Thyroid gland (tissue), 4 donors: ENCODE results near the gene LPP. TPM values are rescaled to one million over a fixed set of nuclear protein-coding genes. Genes with fewer than 3 reads are reported as not detected.
A peak's percentile ranks its signal among the peaks of the same experiment; 100 is the strongest.

Source experiments
- DNase-seq, 2 donors: peaks; one replicate each; pipeline ENCODE4 v3.0.0-alpha.2; 2019
- H3K27ac ChIP-seq, 3 donors: fragments of 200-600 bp; sonication (generic); 1 replicate in 2 of 3; 2 replicates in 1 of 3; pipeline ENCODE4 v1.5.1; 2016 to 2019; ENCODE audit warnings: mild to moderate bottlenecking in 1 of 3, moderate library complexity in 1 of 3
- H3K27me3 ChIP-seq: fragments of 200-600 bp; sonication (generic); one replicate; pipeline ENCODE4 v1.5.1; 2019
- H3K36me3 ChIP-seq, 2 donors: fragments of 200-600 bp; sonication (generic); one replicate each; pipeline ENCODE4 v1.5.1; 2016 to 2019
- H3K4me1 ChIP-seq, 2 donors: fragments of 200-600 bp; sonication (generic); one replicate each; pipeline ENCODE4 v1.5.1; 2017 to 2019
- H3K4me3 ChIP-seq, 3 donors: fragments of 200-600 bp; sonication (generic); replicated peaks in 1 of 3; 1 replicate in 2 of 3; 2 replicates in 1 of 3; pipeline ENCODE4 v1.5.1; 2016; ENCODE audit warnings: mild to moderate bottlenecking in 1 of 3
- H3K9me3 ChIP-seq: fragments of 200-600 bp; sonication (generic); one replicate; pipeline ENCODE4 v1.5.1; 2017
- CTCF ChIP-seq, 6 experiments: fragments of 200-600 bp in 3 of 6; fragments of 450-650 bp in 3 of 6; sonication (generic) in 3 of 6; IDR thresholded peaks; one replicate each; pipeline ENCODE4 v1.5.1; 2016 to 2019; ENCODE audit warnings: antibody characterized with exemption in 6 of 6, mild to moderate bottlenecking in 2 of 6, inconsistent platforms in 1 of 6, moderate library complexity in 1 of 6
- POLR2A ChIP-seq, 2 donors: fragments of 450-650 bp; IDR thresholded peaks; one replicate each; pipeline ENCODE4 v1.6.1; 2017; ENCODE audit warnings: antibody characterized with exemption in 2 of 2, mild to moderate bottlenecking in 2 of 2, moderate library complexity in 1 of 2
- WGBS, 2 donors: methylation state at CpG; one replicate each; pipeline ENCODE4 v1.1.5; 2017; 5-methylcytosine and 5-hydroxymethylcytosine counted together
- intact Hi-C: fragments of 100-400 bp; cut with DNase I; formaldehyde crosslinking; loops from one replicate; pipeline ENCODE4 v1.15.1; 2023
- total RNA-seq, 4 donors: library from RNA; depleted of rRNA; stranded (reverse); fragments of >200 nt; gene quantifications; one replicate each; pipeline ENCODE4 v1.2.3, GENCODE V29; 2016

The LPP gene
- total RNA-seq, 4 donors from 2014 or later: 79.0 to 141 (median 82.8) TPM

GRCh38 chr3:188279502-188280335 lies 125.8 kb downstream of the LPP start:
- H3K27me3 ChIP-seq: no peaks in the 10 kb centered on the region
- TF ChIP-seq POLR2A (IDR thresholded peaks at IDR 0.05): no peak
- TF ChIP-seq CTCF (IDR thresholded peaks at IDR 0.05): peak in 1 of 6 experiments; percentile 24
- no peak overlapping the region for H3K4me3 ChIP-seq
- intact Hi-C loops: no loop called here
- WGBS, 2 donors: 78 to 79% methylated on average over 7 of the region's 7 CpGs
- H3K9me3 ChIP-seq: no peaks in the 10 kb centered on the region
- no peak overlapping the region for H3K27ac ChIP-seq
- no peak for DNase-seq
- H3K36me3 ChIP-seq: no peaks in the 10 kb centered on the region
- H3K4me1 ChIP-seq: peaks cover 4 to 12% of the 10 kb centered on the region in 2 donors

GRCh38 chr3:188280627-188281026 lies 126.7 kb downstream of the LPP start:
- TF ChIP-seq POLR2A (IDR thresholded peaks at IDR 0.05) (no peak), CTCF (IDR thresholded peaks at IDR 0.05) (no peak)
- Histone ChIP-seq H3K4me1 (peaks cover 0 to 6% of the 10 kb centered on the region in 2 donors), H3K9me3 (no peaks in the 10 kb centered on the region), H3K36me3 (no peaks in the 10 kb centered on the region), H3K27ac (no peak overlapping the region), H3K27me3 (no peaks in the 10 kb centered on the region), H3K4me3 (no peak overlapping the region)
- intact Hi-C loops: no loop called here
- 95 to 98% methylated on average over 5 of the region's 5 CpGs for WGBS, 2 donors
- DNase-seq: no peak

- no peaks in the 10 kb centered on the region for H3K27me3 ChIP-seq
- intact Hi-C loops: no loop called here
- H3K4me1 ChIP-seq: peaks cover 0 to 6% of the 10 kb centered on the region in 2 donors
- no peaks in the 10 kb centered on the region for H3K9me3 ChIP-seq
- TF ChIP-seq POLR2A (IDR thresholded peaks at IDR 0.05) (no peak), CTCF (IDR thresholded peaks at IDR 0.05) (no peak)
- no peak overlapping the region for H3K27ac ChIP-seq
- no peak overlapping the region for H3K4me3 ChIP-seq
- no peak for DNase-seq
- H3K36me3 ChIP-seq: no peaks in the 10 kb centered on the region
These were observed 128.9 kb downstream of the LPP start for GRCh38 chr3:188282871-188283270.

GRCh38 chr3:188283347-188283746 lies 129.4 kb downstream of the LPP start:
- H3K9me3 ChIP-seq: no peaks in the 10 kb centered on the region
- WGBS, 2 donors: 75 to 82% methylated on average over 4 of the region's 4 CpGs
- H3K36me3 ChIP-seq: no peaks in the 10 kb centered on the region
- TF ChIP-seq POLR2A (IDR thresholded peaks at IDR 0.05) (no peak), CTCF (IDR thresholded peaks at IDR 0.05) (no peak)
- DNase-seq: no peak
- no peak overlapping the region for H3K4me3 ChIP-seq
- peaks cover 0 to 6% of the 10 kb centered on the region in 2 donors for H3K4me1 ChIP-seq
- intact Hi-C loops: no loop called here
- no peak overlapping the region for H3K27ac ChIP-seq
- no peaks in the 10 kb centered on the region for H3K27me3 ChIP-seq

- Histone ChIP-seq H3K36me3 (no peaks in the 10 kb centered on the region), H3K4me3 (no peak overlapping the region), H3K4me1 (peaks cover 0 to 6% of the 10 kb centered on the region in 2 donors), H3K27ac (no peak overlapping the region), H3K9me3 (no peaks in the 10 kb centered on the region), H3K27me3 (no peaks in the 10 kb centered on the region)
- DNase-seq: no peak
- intact Hi-C loops: no loop called here
- TF ChIP-seq CTCF (IDR thresholded peaks at IDR 0.05): no peak
- no peak for TF ChIP-seq POLR2A (IDR thresholded peaks at IDR 0.05)
- WGBS, 2 donors: 87 to 94% methylated on average over 9 of the region's 9 CpGs
These were observed 130.7 kb downstream of the LPP start for GRCh38 chr3:188284455-188285212.
